Gastrocnemius medialis (tissue), 4 donors: ENCODE measurements around the gene SLC25A23. TPM values are rescaled to one million over a fixed set of nuclear protein-coding genes. Genes with fewer than 3 reads are reported as not detected.
"Not testable (repeated sequence)": the region's sequence is repeated elsewhere in the genome, so short reads cannot be mapped to it uniquely, and the experiment has no call there.

ENCODE experiments used
- ATAC-seq, 2 donors: fragments of 150-250 bp; one replicate each; pipeline ENCODE4 v1.9.1; 2016
- DNase-seq, 2 donors: peaks; one replicate each; pipeline ENCODE4 v3.0.0-alpha.2; 2019
- H3K27ac ChIP-seq, 4 donors: fragments of 200-600 bp; sonication (generic); 1 replicate in 1 of 4; 2 replicates in 3 of 4; pipeline ENCODE4 v1.5.1; 2016 to 2018; ENCODE audit warnings: mild to moderate bottlenecking in 2 of 4, moderate library complexity in 1 of 4
- H3K27me3 ChIP-seq, 3 donors: fragments of 200-600 bp; sonication (generic) in 2 of 3; 1 replicate in 1 of 3; 2 replicates in 2 of 3; pipeline versions ENCODE4 v1.5.1 to v1.6.0; 2016 to 2019; ENCODE audit warnings: mild to moderate bottlenecking in 1 of 3, moderate library complexity in 1 of 3
- H3K36me3 ChIP-seq, 2 donors: fragments of 200-600 bp; sonication (generic) in 1 of 2; one replicate each; pipeline ENCODE4 v1.5.1; 2017 to 2018
- H3K4me1 ChIP-seq, 2 donors: fragments of 200-600 bp; sonication (generic) in 1 of 2; one replicate each; pipeline ENCODE4 v1.5.1; 2016 to 2017; ENCODE audit warnings: mild to moderate bottlenecking in 2 of 2
- H3K4me3 ChIP-seq, 4 donors: fragments of 200-600 bp; sonication (generic) in 3 of 4; 1 replicate in 1 of 4; 2 replicates in 3 of 4; pipeline ENCODE4 v1.5.1; 2016 to 2019; ENCODE audit warnings: mild to moderate bottlenecking in 2 of 4
- H3K9me3 ChIP-seq, 3 donors: fragments of 200-600 bp; sonication (generic) in 2 of 3; 1 replicate in 1 of 3; 2 replicates in 2 of 3; pipeline ENCODE4 v1.5.1; 2016 to 2019
- CTCF ChIP-seq, 5 experiments: fragments of 450-650 bp in 3 of 5; fragments of 200-600 bp in 2 of 5; sonication (generic) in 2 of 5; IDR thresholded peaks in 4 of 5; conservative IDR thresholded peaks in 1 of 5; 1 replicate in 4 of 5; 2 replicates in 1 of 5; pipeline ENCODE4 v1.5.1; 2016 to 2019; ENCODE audit warnings: antibody characterized with exemption in 5 of 5, mild to moderate bottlenecking in 3 of 5, moderate library complexity in 3 of 5
- POLR2A ChIP-seq, 2 donors: fragments of 450-650 bp; IDR thresholded peaks; one replicate each; pipeline ENCODE4 v1.6.1; 2017; ENCODE audit warnings: antibody characterized with exemption in 2 of 2, mild to moderate bottlenecking in 2 of 2, moderate library complexity in 2 of 2
- in situ Hi-C, 4 donors: fragments of 200-750 bp; cut with MboI; loops; one replicate each; pipeline versions ENCODE4 v1.15.0 to v1.8.0; 2017; ENCODE audit warnings: low sequenced_read_pairs in 4 of 4
- intact Hi-C: fragments of 100-400 bp; cut with DNase I; formaldehyde crosslinking; loops from one replicate; pipeline ENCODE4 v1.15.1; 2023; ENCODE audit warnings: low total_unique reads
- total RNA-seq, 4 donors: library from RNA; depleted of rRNA; stranded (reverse); fragments of >200 nt; gene quantifications; one replicate each; pipeline versions ENCODE4 v1.1.0 to v1.2.3, GENCODE V29; 2016

SLC25A23 gene
- total RNA-seq: 10 to 100 TPM; 61.7 to 73.6 (median 65.0) TPM

GRCh38 chr19:6459262-6460098 is at the start of gene SLC25A23:
TSS of gene SLC25A23 (minus strand) at chr19:6459792. CDS start at chr19:6459628, 164 bp downstream.
- ATAC-seq (peak; percentile 56 to 73), DNase-seq (peak in 1 of 2 donors; percentile 37)
- intact Hi-C loops: loop anchor here (1.0 to 10.0 kb wide), 4 partner anchors 34 to 275 kb away; partner anchors contain the start of genes CLPP, GPR108, TNFSF9 and TRIP10
- peak; percentile 21 to 28 for TF ChIP-seq POLR2A (IDR thresholded peaks at IDR 0.05)
- no peak for TF ChIP-seq CTCF (IDR thresholded peaks at IDR 0.05 in 4 of 5, conservative IDR thresholded peaks at IDR 0.05 in 1 of 5)
- Histone ChIP-seq H3K9me3 (no peaks in the 10 kb centered on the region), H3K27ac (peak within 1 kb of the TSS; percentile 78 to 81 (median 80)), H3K4me1 (peaks cover 5 to 14% of the 10 kb centered on the region in 2 donors), H3K36me3 (peaks cover 0 to 19% of the 10 kb centered on the region in 2 donors), H3K27me3 (peaks cover 10 to 15% (median 14%) of the 10 kb centered on the region in 3 donors), H3K4me3 (peak within 1 kb of the TSS; percentile 64 to 82 (median 71))
- in situ Hi-C loops: no loop called here

- H3K36me3 ChIP-seq, ATAC-seq, DNase-seq, H3K27me3 ChIP-seq, intact Hi-C loops, H3K4me1 ChIP-seq, H3K9me3 ChIP-seq, H3K4me3 ChIP-seq: not testable (repeated sequence)
- in situ Hi-C loops: loop anchor here in 3 of 4 donors (25.0 kb wide), 2 partner anchors 229 to 354 kb away; partner anchors contain the start of genes GPR108 (in 1 of the 3) and TRIP10 (in 1 of the 3)
- H3K27ac ChIP-seq: peak overlapping the region in 2 of 4 donors; percentile 71 to 79
These were observed 48.6 kb upstream of the SLC25A23 start for GRCh38 chr19:6508028-6508771.

GRCh38 chr19:6503407-6504201 is 44.0 kb upstream of the SLC25A23 start:
- Histone ChIP-seq H3K27me3 (peaks cover 21 to 30% (median 30%) of the 10 kb centered on the region in 3 donors), H3K9me3 (no peaks in the 10 kb centered on the region), H3K4me3 (no peak overlapping the region), H3K27ac (peak overlapping the region in 1 of 4 donors; percentile 31), H3K4me1 (no peaks in the 10 kb centered on the region), H3K36me3 (no peaks in the 10 kb centered on the region)
- in situ Hi-C loops (loop anchor here in 3 of 4 donors (25.0 kb wide), 2 partner anchors 234 to 359 kb away; partner anchors contain the start of genes GPR108 (in 1 of the 3) and TRIP10 (in 1 of the 3)), intact Hi-C loops (no loop called here)
- ATAC-seq (peak in 1 of 2 donors; percentile 30), DNase-seq (no peak)
- no peak for TF ChIP-seq CTCF (IDR thresholded peaks at IDR 0.05 in 4 of 5, conservative IDR thresholded peaks at IDR 0.05 in 1 of 5)
- TF ChIP-seq POLR2A (IDR thresholded peaks at IDR 0.05): no peak

- Histone ChIP-seq H3K9me3 (no peaks in the 10 kb centered on the region), H3K4me3 (peak within 1 kb of the TSS; percentile 30 to 52 (median 48)), H3K36me3 (no peaks in the 10 kb centered on the region), H3K27me3 (peaks cover 21 to 30% (median 30%) of the 10 kb centered on the region in 3 donors), H3K4me1 (no peaks in the 10 kb centered on the region), H3K27ac (peak within 1 kb of the TSS in 3 of 4 donors; percentile 21 to 54 (median 33))
- DNase-seq (no peak), ATAC-seq (no peak)
- in situ Hi-C loops (loop anchor here in 3 of 4 donors (25.0 kb wide), 2 partner anchors 235 to 360 kb away; partner anchors contain the start of genes GPR108 (in 1 of the 3) and TRIP10 (in 1 of the 3)), intact Hi-C loops (no loop called here)
- no peak for TF ChIP-seq POLR2A (IDR thresholded peaks at IDR 0.05)
- TF ChIP-seq CTCF (IDR thresholded peaks at IDR 0.05 in 4 of 5, conservative IDR thresholded peaks at IDR 0.05 in 1 of 5): no peak
These were observed 42.4 kb upstream of the SLC25A23 start, which contains the start of gene TUBB4A for GRCh38 chr19:6501740-6502648. TSS of gene TUBB4A (minus strand) at chr19:6502309. CDS start at chr19:6502212, 97 bp downstream.
